ENCODE results near the gene AFF3.

AFF3 gene

DNA sequence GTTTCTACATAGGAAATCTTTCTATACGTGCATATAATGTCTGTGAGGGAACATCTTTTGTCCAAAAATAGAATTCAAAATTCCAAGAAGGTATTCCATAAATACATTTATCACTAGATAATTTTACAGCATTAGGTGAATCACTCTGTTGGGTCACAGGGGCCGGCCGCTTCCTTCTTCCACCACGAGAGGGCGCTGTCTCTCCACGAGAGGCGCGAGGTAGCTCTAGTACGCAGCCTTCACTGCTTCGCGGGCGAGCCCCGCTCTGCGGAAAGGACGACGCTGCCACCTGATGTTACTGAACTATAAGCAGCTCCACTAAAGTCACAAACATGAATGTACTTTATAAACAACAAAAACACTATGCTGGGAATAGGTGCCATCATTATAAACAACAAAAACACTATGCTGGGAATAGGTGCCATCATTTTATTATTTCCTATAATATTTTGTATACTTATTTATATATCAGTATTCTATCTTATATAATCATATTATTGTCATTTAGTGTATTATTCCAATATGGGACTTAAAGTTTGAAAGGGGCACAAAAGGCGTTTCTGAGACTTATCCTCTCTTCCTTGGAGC, 583.2 kb downstream of the AFF3 start:
- POLR2A ChIA-PET (ENCODE audit: low non-redundant PET), result no interaction called here
- CTCF ChIA-PET, result interaction anchor here (0.5 to 1.9 kb wide), 19 partner anchors 9 to 822 kb away, joined by 3 to 9 read pairs (median 4); no protein-coding TSS in a partner anchor
- no peak overlapping the region for H3K27ac ChIP-seq
- peak; percentile 74 for DNase-seq (ENCODE audit: low spot score)
- TF ChIP-seq, protein P1, sequence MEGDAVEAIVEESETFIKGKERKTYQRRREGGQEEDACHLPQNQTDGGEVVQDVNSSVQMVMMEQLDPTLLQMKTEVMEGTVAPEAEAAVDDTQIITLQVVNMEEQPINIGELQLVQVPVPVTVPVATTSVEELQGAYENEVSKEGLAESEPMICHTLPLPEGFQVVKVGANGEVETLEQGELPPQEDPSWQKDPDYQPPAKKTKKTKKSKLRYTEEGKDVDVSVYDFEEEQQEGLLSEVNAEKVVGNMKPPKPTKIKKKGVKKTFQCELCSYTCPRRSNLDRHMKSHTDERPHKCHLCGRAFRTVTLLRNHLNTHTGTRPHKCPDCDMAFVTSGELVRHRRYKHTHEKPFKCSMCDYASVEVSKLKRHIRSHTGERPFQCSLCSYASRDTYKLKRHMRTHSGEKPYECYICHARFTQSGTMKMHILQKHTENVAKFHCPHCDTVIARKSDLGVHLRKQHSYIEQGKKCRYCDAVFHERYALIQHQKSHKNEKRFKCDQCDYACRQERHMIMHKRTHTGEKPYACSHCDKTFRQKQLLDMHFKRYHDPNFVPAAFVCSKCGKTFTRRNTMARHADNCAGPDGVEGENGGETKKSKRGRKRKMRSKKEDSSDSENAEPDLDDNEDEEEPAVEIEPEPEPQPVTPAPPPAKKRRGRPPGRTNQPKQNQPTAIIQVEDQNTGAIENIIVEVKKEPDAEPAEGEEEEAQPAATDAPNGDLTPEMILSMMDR (conservative IDR thresholded peaks at IDR 0.05; ENCODE audit: low read depth), result peak; percentile 97

DNA sequence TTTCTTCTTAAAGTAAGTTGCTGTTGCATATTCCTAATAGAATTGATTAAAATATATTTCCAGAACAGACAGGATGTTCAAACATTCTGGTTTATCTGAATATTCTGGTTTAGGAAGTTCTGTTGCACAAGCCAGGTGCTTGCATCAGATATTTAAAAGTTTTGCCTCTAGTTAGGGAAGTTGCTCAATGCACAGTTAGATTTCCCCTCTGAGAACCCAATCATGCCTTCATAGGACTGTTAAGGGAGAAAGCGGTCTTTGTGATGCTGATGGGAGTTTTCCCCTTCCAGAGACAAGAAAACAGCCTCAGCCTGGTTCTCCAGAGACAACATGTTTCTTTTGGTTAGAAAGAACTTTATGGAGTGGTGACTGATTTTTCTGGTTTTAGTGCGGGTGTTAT, 587.0 kb downstream of the AFF3 start:
- POLR2A ChIA-PET (ENCODE audit: low non-redundant PET), result no interaction called here
- no peak for DNase-seq (ENCODE audit: low spot score)
- no peak overlapping the region for H3K27ac ChIP-seq
- TF ChIP-seq, protein P1 (conservative IDR thresholded peaks at IDR 0.05; ENCODE audit: low read depth), result no peak
- CTCF ChIA-PET, result no interaction called here

DNA sequence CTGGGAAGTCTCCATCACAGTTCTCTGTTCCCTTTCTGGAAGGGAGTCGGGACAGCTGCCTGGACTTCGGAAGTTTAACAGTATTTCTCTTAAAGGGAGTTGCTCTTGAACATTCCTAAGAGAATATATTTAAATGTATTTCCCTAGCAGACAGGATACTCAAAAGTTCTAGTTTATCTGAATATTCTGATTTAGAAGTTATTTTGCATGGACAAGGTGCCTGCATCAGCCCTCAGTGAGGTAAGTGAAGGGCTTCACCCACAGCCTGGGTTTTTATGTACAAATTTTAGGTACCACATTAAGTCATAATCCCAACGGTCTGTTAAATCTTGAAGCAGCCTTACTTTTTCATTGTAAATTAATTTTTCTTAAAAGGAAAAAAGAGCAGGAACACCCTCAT, 587.5 kb downstream of the AFF3 start:
- no peak for DNase-seq (ENCODE audit: low spot score)
- no peak overlapping the region for H3K27ac ChIP-seq
- ChIA-PET CTCF (no interaction called here), POLR2A (ENCODE audit: low non-redundant PET) (no interaction called here)
- TF ChIP-seq, protein P1 (conservative IDR thresholded peaks at IDR 0.05; ENCODE audit: low read depth), result no peak

DNA sequence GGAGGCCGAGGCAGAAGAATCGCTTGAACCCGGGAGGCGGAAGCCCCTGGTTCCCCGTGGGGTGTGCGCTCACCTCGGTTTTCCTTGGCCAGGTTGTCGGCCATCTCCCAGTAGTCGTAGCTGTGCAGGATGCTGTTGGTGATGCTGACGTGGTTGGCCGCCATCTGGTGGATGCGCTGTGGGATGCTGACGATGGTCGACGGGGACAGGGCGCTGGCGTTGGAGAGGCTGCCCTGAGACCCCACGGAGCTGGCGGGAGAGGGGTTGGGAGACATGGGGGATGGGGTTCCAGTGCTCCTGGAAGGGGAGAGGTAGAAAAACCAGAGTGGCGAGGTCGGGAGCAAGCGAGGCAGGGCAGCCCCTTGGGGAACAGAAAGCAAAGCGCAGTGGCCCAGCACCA, 588.2 kb downstream of the AFF3 start:
- ChIA-PET POLR2A (ENCODE audit: low non-redundant PET) (no interaction called here), CTCF (interaction anchor here (0.5 kb wide), 1 partner anchor 16 kb away, joined by 3 read pairs; no protein-coding TSS in a partner anchor)
- TF ChIP-seq, protein P1 (conservative IDR thresholded peaks at IDR 0.05; ENCODE audit: low read depth), result no peak
- no peak overlapping the region for H3K27ac ChIP-seq
- no peak for DNase-seq (ENCODE audit: low spot score)

DNA sequence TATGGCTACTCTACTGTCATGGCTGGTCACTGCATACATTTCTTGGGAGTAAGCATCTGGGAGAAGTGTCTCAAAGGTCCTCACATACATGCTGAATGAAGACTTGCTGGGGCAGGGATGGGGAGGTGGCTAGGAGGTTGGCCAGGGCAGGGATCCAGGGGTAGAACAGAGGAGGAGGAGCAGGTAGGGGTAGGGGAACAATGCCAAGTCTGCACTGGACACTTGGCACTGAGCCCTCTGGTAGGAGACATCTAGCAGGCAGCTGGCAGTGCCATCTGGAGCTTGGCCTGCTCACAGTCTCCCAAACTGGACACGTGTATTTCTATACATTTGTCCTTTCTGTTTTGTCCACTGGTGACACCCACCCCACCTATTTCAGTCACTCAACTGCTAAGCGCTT, 589.9 kb downstream of the AFF3 start:
- DNase-seq (ENCODE audit: low spot score), result no peak
- ChIA-PET POLR2A (ENCODE audit: low non-redundant PET) (no interaction called here), CTCF (interaction anchor here (0.6 to 0.7 kb wide), 3 partner anchors 156 to 623 kb away, joined by 3 to 4 read pairs (median 3); no protein-coding TSS in a partner anchor)
- TF ChIP-seq, protein P1 (conservative IDR thresholded peaks at IDR 0.05; ENCODE audit: low read depth), result no peak
- no peak overlapping the region for H3K27ac ChIP-seq

DNA sequence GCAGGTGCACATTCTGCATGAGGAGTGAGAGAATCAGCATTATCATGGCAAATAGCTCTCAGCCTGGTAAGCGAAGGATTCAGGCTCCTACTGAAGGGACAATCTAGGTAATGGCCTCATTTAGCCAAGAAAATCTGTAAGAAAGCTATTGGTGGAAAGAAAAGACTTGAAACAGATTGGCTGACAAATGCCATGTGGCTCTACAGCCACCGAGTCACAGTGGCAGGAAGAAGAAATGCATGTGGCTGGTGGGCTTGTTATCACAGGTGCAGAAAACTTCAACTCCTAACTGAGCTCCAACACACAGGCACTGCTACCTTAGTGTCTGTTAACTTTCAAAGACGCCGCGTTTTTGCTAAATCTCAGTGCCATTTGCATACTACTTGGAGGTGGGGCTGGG, 592.0 kb downstream of the AFF3 start:
- POLR2A ChIA-PET (ENCODE audit: low non-redundant PET), result no interaction called here
- TF ChIP-seq, protein P1 (conservative IDR thresholded peaks at IDR 0.05; ENCODE audit: low read depth), result no peak
- no peak overlapping the region for H3K27ac ChIP-seq
- DNase-seq (ENCODE audit: low spot score), result no peak
- CTCF ChIA-PET, result interaction anchor here (1.4 kb wide), 1 partner anchor 9 kb away, joined by 3 read pairs; no protein-coding TSS in a partner anchor
